GM19035 (cell line): Measurements from ENCODE around the gene CADM4.

Source experiments
- ATAC-seq: cut with Tn5 transposase; IDR thresholded peaks from one replicate; pipeline ENCODE4 v1.9.1; 2021; ENCODE audit not compliant: unreplicated experiment

Gene CADM4

GRCh38 chr19:43634872-43635560 is 4.6 kb downstream of the CADM4 start:
- ATAC-seq: no peak

DNA sequence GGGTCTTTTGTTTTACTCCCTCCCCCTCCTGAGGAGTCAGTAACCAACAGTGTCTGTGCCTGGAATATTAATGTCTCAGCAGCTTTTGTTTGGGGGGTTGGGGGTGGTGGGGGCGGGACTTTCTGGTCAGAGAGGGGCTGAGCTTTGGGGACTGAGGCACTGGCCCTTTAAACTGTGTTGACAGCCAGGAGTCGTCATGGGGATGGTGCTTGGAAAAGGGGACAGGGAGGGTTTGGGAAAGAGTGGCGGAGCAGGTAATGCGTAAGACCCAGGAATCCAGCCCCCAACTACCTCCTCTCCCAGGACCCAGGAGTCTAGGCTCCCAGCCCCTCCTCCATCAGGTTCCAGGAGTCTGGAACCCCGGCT is 5.2 kb downstream of the CADM4 start:
- ATAC-seq: no peak

DNA sequence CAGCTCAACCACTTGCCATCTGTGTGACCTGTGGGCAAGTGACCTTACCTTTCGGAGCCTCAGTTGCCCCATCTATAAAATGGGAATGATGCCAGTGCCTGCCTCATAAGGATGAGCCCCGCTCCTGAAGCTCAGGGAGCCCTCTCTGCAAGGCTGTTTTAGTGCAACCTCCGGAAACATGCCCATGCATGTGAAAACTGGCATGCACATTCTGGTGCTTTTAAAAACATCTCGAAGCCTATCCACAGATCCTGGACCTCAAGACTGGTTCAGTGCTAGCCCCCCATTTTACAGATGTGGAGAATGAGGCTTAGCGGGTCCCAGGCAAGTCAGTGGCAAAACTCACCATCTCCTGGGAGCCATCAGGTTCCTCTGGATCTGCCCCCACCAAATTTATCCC is 5.6 kb downstream of the CADM4 start:
- no peak for ATAC-seq

GRCh38 chr19:43633520-43633919 is 6.1 kb downstream of the CADM4 start:
- ATAC-seq: no peak

- no peak for ATAC-seq
These were observed 8.2 kb downstream of the CADM4 start for GRCh38 chr19:43631491-43631890.

GRCh38 chr19:43628646-43629326 is 10.9 kb downstream of the CADM4 start:
- no peak for ATAC-seq

GRCh38 chr19:43626838-43627237 is 12.8 kb downstream of the CADM4 start:
- no peak for ATAC-seq

DNA sequence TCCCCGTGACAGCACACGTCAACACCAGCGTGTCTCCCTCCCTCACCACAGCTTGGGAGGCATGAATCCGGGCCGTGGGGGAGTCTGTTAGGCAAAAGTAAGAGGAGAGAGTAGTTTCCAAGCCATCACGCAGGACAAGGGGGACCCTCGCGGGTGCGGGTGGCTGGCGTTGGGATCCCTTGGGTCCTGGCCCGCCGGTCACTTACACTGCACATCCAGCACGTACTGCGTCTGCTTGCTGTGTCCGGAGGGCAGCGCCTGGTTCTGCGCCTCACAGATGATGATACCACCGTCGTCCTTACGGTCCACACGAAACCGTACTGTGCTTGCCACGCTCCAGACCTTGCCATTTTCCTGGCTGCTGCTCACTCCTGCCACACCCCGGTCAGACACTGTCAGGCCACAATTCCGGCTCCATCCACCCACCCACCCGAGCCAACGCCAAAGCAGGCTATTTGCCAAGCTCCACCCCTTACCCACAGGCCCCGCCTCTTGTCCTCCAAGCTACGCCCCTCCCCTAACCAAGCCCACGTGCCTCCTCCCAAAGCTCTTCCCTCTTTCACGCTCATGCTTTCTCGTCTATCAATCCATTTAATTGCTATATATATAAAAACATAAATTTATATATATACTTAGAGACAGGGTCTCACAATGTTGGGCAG is 13.6 kb downstream of the CADM4 start:
- no peak for ATAC-seq

DNA sequence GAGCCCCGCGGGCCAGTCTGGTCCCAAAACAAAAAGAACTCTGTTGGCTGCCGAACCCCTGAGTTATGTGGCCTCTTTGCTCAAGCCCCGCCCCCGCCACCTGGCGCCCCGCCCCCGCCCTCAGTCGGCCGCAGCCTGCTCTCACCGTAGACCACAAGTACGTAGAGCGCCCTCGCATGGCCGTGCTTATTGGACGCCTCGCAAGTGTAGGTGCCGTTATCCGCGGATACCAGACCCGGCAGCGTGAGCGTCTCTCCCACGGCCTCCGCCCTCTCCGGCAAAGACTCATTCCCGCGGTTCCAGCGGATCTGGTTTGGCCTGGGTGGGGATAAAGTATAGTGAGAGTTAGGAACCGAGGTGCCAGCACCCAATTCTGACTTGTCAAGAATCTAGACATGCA is 14.7 kb downstream of the CADM4 start:
- no peak for ATAC-seq

- no peak for ATAC-seq
These were observed 15.6 kb downstream of the CADM4 start for GRCh38 chr19:43623889-43624670.

DNA sequence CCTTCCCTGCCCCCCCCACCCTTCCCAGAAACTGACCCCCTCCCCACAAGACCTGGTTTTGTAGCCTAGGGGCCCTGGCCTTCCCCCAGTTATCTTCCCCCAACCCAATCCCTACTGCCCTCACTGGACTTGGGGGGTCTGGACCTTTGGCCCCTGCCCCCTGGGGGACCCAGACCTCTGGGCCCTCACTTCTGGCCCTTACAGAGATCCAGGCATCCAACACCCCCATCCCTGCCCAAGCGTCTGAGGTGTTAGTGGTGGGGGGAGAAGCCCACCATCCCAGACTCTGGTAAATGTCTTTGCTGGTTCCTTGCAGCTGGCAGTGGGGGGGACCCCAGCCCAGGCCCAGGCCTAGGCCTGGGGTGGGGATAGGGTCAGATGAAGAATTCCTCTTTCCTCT is 16.7 kb downstream of the CADM4 start:
- no peak for ATAC-seq

- ATAC-seq: no peak
These were observed 17.6 kb downstream of the CADM4 start for GRCh38 chr19:43622070-43622469.

- ATAC-seq: no peak
These were observed 19.3 kb downstream of the CADM4 start for GRCh38 chr19:43620061-43621001.

DNA sequence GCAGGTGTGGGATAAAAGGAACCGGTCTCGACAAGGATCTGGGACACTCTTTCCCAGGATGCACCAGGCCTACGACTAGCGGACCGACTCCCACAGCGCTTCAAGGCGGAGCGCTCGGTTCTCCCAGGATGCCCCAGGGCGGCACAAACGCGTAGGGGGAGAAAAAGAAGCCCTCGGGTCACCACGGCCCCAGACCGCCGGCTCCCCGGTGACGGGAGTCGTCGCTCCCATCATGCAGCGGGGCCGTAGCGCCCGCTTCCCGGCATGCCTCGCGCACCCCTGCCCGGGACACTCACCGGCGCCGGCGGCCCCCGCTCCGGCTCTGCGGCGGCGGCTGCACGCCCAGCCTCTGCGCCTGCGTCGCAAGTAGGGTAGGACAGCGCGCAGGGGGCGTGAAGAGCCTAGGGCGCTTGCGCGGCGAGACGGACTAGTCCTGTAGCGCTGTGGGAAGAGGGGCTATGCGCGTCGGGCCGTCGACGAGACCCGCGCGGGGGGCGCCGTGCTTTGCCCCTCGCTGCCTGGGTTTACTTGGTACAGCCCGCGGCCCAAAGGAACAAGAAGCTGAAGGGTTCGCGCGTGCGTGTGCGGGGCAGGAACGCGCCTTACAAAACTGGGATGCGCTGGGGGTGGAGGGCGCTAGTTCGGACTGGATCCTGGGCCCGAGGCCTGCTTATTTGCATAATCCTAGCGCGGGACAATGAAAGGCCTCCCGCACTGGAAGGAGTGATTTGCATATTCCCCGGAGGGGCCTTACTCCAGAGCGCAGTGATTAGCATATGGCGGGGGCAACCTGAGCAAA is 20.2 kb downstream of the CADM4 start, which contains the start of gene ZNF428:
Gene ZNF428 (minus strand): TSS at position 368 of the 799 bp plus-strand sequence. CDS start 5,325 bp downstream, outside the sequence.
- ATAC-seq: peak; percentile 74

DNA sequence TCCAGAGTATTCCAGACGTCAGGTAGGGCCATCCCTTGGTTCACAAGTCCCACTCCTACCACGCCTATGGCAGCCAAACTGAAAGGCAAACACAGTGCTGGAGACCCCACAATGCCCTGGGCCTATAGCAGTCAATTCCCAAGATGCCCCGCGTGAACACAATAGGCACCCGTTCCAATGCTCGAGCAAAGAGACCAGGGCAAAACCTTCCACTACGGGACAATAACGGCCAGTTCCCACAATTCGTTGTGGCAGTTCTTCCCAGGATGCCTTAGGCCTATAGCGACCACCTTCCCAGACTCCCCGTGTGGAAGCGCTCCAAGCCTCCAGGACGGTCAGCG is 20.8 kb downstream of the CADM4 start:
- peak; percentile 14 for ATAC-seq

DNA sequence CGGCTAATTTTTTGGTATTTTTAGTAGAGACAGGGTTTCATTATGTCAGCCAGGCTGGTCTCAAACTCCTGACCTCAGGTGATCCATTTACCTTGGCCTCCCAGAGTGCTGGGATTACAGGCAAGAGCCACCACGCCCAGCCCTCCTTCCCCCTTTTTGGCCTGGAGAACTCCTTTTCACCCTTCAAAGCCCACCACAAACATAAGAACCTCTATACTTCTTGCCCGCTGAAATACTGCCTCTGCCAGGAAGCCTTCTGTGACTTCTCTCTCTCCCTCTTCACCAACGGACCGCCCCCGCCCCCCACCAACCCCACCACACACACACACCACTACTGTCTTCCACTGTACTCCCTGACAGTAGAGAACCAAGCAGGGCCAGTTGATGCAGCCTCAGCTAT is 22.7 kb downstream of the CADM4 start:
- no peak for ATAC-seq

- no peak for ATAC-seq
These were observed 23.3 kb downstream of the CADM4 start for GRCh38 chr19:43616306-43616705.

- ATAC-seq: no peak
These were observed 27.3 kb downstream of the CADM4 start for GRCh38 chr19:43612374-43612773.

GRCh38 chr19:43611788-43612187 is 27.9 kb downstream of the CADM4 start, which contains the start of gene SRRM5:
TSS of gene SRRM5 (plus strand) at chr19:43612088. CDS start at chr19:43612122, 34 bp downstream.
- ATAC-seq: no peak
